GM18873 (cell line): ENCODE data around the gene ELL2.
"Not testable (repeated sequence)": the region's sequence is repeated elsewhere in the genome, so short reads cannot be mapped to it uniquely, and the experiment has no call there.

Source experiments
- ATAC-seq: cut with Tn5 transposase; IDR thresholded peaks from one replicate; pipeline ENCODE4 v1.9.1; 2021; ENCODE audit warnings: mild to moderate bottlenecking, moderate library complexity, moderate number of reproducible peaks; ENCODE audit not compliant: unreplicated experiment, low FRiP score

ELL2 gene

DNA sequence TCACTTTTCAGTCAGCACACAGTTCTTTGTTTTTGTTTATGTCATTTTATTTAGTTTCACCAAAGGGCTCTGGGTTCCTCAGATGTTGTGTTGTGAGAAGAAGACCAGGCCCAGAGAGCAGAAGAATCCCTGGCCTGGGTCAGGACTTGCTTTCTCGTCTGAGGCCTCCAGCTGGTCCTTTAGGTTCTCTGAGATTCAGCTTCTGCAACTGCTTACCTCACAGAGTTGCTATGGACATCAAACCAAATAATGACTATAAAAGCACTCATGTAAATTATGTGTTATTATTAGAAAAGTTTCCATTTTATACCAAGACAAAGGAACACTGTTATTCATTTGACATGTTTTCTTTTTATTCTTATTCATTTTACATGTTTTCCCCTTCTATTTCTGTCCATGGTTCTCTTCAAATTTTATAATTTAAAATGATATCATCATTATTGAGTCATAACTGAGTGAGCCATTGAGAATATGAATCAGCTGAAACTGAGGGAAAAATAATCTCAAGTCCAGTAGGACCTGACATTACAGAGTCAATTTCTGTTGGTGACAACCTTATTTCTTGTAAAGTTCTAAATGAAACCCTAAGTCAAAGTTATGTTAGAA is 95.1 kb downstream of the ELL2 start:
- ATAC-seq, result no peak

DNA sequence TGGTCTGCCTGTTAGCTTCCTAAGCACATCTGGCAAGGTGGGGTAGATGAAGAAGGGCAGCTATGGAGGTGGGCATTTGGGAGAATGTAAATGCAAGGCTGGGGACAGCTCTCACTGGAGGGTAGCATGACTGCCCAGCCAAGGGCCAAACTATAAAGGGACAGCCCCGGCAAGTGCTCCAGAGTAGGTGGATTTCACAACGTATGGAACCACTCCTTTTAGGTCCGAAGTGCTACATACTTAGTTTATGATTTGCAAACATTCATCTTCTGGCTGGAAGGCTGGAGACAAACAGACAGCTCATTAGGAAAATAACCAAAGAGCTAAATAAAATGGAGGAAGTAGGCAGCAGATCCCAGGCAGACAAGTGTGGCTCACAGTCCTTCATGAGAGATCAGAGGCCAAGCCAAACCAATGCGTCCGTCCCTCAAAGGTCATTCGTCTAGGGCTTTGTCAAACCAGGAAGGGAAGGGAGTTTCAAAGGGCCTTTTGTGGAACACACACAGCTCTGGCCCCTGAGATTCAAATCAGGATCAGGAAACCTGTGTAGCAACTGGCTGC is 96.6 kb downstream of the ELL2 start:
- no peak for ATAC-seq

DNA sequence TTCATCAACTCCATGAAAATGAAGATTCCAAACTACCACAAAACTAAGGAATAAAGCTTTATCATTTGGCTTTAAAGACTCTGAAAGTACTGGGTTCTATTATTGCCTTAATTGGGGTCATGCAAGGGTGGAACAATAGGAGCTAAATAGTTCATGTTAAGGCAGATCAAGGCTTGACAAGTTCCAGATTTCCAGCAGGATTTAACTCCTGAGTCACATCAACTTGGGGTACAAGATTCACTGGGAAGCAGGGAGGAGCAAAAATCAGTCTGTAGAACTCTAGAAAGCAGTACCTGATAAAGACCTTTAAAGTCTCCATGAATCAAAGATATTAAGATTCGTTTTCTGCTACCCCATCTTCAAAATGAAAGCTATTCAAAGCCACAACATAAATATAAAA is 97.2 kb downstream of the ELL2 start:
- no peak for ATAC-seq

DNA sequence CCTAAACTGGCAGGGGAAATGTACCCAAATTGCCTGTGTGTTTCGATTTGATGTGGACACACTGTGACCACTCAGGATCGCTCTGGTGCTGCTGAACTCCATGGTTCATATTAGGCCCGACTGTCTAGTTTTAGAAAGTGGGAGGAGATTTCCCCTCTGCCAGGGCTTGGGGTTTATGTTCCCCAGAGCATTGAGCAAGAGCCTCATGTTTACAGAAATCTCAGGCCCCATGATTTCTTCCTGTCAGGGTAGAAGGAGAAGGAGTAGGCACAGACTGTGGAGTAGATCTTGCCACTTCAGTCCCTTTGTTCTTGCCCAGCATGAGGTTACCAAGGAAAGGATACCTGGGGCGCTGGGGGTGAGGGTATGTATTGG is 98.3 kb downstream of the ELL2 start:
- no peak for ATAC-seq

DNA sequence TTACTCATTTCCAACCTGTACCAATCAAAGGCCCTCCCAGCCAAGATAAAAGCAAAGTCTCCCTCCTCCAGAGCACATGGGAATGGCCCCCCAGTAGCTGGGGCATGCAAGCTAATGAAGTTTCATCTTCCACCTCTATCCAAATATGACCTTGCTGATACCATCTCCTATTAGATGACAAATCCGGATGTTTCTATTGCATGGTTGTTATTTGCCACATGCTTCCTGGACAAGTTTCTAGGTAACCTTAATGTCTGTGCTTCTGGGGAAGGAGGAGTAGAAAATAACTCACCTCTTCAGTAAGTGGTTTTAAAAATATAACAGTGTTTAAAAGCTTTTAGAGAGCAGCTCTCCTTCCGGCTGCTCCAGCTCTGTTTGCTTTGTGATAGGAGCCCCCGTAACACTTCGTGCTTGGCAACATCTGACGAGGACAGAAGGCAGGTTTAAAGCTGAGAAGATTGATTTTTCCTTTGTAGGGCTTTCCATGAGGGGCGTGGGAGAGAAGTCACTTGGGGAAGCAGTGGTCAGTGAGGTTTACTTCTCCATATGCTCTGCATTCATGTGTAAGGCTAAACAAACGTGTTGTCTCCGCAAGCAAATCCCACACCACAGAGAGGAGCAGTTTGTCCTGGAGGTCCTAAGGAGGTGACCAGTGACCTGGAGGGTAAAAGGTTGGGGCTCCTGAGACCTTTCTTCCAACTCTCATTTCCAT is 98.8 kb downstream of the ELL2 start:
- no peak for ATAC-seq

DNA sequence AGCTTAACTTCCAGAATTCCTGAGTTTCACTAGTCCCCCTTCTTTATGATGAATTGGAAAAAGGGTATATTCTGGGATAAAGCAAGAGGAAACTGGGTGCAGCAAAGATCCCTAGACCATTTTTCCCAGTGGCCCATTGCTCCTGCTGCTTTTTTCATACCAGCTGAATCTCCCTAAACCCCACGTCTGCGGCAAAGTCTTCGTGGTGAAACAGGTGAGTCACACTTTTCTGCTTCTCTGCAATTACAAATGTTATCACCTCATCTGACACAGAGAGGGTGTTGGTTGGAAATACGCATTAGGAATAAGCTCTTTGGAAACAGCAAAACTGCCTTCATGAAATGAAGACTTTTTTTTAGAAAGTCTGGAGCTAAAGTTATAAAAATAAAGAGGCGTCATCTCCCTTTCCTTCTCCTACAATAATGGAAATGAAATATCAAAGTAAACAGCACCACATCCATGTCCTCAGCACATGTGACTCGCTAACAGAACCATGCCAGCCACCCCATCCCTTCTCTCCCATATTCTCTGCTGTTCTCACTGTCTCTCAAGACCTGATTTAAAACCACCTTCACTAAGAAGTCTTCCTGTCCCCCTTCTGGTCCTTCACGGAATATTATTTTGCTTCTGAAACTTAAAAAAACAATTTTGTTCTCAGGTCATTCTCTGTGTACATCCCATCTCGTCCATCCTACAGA is 99.6 kb downstream of the ELL2 start:
- ATAC-seq, result no peak

DNA sequence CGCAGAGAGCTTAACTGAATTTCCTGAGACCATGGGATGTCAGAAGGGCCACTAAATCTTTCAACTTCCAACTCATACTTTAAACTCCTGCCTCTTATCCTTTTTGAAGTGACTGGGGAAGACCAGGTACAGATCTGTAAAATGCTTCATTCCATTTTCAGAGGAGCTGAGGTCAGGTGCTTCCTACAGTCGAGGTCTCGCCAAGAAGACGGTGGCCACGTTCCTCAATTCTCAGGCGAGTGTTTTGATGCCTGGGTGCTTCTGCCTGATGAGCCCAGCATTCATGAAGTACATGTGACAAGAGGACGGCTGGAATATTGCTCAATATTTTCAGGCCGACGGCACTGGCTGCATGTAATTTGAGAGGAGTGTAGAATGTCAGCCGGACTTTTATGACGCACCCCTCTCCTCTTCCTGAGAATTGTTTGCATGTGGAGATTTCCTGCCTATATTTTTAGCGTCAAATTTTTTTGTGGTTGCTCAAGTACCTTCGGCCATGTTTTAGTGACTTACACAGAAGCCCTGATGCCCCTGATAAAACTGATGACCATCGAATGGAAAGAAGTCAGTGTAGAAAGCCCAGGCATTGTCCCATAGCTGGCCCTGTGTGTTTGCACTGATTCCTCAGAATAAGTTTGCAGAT is 100.3 kb downstream of the ELL2 start:
- ATAC-seq, result no peak

DNA sequence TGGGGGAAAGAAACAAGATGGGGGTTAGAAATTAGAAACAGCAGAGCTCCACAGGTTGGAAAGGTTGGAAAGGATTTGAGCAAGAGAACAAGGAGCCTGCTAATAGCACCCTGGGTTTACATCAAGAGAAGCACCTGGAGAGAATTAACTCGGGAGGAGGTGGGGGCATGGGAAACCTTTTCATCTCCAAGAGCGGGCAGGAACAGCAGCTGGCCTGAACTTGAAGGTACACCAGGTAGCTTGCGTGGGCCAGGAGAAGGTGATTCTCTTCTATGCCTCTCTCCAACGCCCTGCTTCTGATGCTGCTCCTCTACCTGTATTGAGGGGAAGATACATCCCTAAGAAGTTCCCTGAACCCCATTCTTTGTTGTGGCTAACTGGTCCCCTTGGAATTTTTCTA is 102.0 kb downstream of the ELL2 start:
- ATAC-seq, result no peak

DNA sequence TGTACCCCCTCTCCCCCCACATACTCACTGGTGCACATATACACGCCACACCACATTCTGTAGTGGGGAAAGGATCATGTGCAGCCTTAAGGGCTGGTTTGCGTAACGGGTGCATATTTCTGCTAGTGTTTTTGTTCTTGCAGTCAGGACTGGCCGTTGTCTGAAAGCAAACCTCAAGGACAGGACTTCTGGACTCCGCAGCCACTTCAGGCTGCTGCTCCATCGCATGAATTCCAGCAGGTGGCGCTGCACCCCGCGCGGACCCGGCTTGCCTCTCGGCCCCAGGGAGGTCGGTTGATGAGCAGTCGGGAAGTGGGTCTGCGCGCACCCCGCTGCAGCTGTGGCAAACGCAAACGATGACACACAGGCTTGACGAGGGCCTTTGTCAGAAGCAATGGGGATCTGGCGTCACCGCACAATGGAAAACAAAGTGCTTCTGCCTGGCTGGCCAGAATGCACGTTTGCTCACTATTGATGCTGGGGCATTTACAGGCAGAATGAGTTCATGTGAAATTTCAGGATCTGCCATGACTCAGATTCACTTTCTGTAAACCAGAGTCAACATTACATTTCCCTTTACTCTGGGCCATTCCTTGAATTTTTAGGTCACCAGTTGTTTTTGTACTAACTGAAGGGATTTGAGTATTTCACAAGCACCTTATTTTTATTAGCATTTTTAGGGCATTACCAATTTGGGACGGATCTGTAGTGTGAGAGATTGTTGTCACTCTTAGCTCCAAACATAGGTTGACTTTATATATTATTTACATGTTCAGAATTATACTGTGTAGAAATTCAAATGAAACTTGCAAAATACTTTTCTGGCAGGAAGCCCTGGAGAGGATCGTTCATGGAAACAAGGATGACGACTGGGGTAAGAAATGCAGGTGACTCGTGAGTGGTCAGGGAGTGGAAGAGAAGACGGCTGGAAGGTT is 102.7 kb downstream of the ELL2 start:
- ATAC-seq, result peak; percentile 80

DNA sequence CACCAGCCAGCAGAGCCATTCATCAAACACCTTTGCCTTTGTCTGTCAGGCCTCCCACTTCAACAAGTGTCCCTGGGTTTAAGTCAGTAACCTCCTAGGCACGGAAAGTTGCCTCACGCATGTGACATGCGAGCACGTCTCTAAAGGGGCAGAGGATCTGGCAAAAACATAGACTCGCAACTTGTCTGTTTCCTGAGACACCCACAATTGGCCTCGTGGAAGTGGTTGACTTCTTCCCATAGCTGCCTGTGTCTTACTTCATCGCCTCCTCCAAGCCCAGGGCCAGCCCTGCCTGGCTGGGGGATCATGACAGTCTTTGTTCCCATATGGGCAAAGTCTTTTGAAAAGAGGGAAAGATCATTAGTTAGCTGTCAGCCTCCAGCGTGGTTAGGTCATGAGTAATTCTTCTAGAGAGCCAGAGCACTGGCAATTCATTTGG is 103.6 kb downstream of the ELL2 start:
- ATAC-seq, result no peak

DNA sequence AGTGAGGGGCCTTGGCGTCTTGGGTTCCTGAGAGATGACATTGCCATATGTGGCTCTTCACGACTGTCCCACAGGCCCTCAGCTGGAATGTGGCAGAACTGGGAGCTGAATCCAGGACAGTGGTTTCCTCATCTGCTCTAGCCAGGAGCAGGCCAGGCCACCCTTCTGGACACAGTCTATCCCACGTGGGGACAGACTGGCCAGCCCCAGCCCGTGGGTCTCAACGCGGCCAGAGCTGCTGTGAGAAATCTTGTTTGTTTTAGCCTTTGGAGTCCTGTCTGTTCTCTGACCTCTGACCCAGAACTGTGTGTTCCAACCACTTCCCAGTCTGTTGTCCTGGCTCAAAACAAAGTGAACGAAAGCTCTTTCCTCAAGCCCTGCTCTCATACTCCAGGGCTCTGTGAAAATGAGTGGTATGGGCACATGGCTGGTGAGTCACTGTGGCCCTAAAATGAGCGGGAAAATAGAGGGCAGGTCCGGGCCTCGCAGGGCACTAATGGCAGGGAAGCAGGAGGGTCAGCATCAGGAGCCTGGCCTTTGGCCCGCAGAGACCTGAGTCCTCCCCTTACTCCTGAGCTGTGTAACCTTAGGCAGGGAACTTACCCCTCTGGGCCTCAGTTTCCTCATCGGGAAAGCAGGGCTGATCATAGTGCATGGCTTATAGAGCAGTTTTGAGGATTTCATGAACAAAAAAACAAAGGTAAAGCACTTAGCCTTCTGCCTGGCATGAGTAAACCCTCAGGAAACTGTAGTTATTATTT is 104.3 kb downstream of the ELL2 start:
- no peak for ATAC-seq

DNA sequence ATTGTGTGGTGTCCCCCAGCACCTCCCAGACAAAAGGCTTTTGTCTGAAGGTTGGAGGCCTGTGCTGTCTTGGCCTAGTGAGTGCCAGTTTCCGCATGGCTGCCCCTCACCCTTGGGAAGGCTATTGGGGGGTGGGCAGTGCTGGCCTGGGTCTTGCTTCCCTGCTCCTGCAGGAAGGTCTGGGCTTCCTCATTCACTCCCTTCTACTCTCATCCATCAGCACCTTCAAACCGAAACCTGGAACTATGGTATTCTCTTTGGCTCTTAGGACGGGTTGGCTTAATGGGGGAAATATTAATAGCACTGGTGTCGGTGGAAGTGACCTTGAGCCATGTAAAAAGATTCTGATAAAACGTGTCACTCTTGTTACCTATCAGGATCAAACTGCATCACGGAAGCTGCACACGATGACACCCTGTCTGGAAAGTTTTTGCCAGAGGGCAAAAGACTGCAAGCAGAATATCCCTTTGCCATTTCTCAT is 105.1 kb downstream of the ELL2 start:
- ATAC-seq, result no peak

DNA sequence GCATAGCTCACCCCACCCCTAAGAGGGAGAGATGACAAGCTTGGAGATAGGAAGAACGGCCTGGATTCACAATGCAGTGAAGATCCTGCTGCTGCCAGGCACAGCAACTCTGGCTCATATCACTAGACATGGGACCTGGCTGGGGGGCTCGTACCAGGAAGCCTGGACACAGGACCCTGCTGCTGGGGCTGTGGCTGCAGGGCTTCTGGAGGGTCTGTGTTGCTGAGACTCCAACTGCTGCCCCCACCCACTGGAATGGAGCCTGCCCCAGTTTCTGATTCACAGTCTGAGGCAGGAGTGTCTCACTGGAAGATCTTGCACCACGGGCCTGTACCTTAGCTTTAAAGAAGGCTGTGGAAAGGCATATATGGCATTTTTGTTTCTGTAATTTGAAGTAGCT is 108.2 kb downstream of the ELL2 start:
- no peak for ATAC-seq

DNA sequence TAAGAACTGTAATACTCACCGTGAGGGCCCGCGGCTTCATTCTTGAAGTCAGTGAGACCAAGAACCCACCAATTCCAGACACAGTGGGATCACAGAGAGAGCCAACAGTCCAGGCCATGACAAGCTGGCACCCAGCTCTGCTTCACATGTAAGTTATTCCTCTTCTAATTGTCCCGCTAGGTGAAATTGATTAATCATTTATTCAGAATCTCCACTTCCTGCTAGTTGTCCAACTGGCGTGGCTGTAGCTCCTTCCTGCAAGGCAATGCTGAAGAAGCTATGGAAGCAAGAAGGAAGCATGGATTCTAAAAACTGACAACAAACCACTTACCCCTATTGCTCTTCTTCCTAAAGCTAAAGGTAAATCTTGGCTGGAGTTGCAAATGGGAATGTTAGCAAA is 109.1 kb downstream of the ELL2 start:
- no peak for ATAC-seq

DNA sequence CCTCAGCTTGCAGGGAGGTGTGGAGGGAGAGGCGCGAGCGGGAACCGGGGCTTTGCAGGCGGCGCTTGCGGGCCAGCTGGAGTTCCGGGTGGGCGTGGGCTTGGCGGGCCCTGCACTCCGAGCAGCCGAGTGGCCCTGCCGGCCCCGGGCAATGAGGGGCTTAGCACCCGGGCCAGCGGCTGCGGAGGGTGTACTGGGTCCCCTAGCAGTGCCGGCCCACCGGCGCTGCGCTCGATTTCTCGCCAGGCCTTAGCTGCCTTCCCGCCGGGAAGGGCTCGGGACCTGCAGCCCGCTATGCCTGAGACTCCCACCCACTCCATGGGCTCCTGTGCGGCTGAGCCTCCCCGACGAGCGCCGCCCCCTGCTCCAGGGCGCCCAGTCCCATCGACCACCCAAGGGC is 110.5 kb downstream of the ELL2 start:
- not testable (repeated sequence) for ATAC-seq

DNA sequence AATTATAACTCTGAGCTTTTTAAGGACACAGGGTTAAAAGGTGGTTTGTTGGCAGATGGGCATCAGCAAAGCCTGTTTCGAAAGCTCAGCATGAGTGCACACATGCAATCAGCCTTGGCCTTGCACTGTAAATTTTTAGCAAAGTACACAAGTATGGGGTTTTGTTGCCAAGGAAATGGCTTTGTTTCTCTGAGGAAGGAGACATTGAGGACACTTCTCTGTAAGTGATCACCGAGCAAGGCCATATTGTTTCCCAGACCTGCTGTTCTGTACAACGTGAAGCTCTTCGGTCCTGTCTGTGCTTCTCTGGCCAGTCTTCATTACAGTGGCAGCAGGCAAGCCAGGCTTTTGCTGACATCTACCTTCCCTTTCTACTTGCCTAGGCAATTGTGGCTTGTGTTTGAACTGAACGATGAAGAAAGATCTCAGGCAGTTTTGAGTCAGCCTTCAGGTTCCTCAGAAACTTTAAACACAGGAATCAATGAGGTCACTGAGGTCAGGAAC is 111.2 kb downstream of the ELL2 start:
- ATAC-seq, result no peak

DNA sequence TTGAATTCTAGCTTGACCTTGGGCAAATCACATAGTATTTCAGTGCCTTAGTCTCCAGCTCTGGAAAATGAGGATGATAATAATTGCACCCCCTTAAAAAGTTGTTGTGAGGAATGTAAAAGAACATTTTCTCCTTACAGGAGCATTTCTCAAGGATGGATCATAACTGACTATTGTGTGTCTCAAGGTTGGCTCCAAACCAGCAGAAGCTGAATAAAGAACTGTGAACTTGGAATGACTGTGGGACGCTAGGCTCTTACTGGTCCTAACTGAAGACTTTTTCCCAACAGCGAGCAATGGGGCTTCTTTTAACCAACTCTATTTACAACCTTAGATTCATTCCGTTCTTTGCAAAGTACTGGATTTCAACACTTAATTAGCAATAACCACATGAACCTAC is 113.0 kb downstream of the ELL2 start:
- ATAC-seq, result no peak

DNA sequence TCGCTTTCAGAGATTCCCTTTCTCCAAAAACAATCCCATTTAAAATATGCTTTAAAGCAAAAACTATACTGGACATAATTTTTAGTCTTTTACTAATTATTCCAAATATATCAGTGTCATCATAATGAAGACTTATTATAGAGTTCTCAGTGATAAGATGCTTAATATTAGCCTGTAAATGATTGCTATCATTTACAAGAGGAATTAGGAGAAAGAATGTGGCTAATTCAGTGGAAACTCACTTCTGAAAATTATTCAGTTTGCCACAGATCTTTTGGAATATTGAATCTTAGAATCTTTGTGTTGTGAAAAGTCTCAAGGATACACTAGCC is 114.4 kb downstream of the ELL2 start:
- ATAC-seq, result no peak
